SU-DHL-6 (cell line): ENCODE data around the gene CCP110.

Source experiments
- EZH2phosphoT487 ChIP-seq: fragments of 200-600 bp; sonication (generic), shearing (Covaris generic); conservative IDR thresholded peaks from 2 replicates; pipeline ENCODE4 v1.6.1; 2018; ENCODE audit warnings: mild to moderate bottlenecking, antibody characterized with exemption, low read length, moderate library complexity, mixed read lengths
- TF ChIP-seq, protein P1 (sequence below): fragments of 200-600 bp; sonication (generic); IDR thresholded peaks from one replicate; pipeline ENCODE4 v1.5.1; 2017; ENCODE audit warnings: antibody characterized with exemption, mild to moderate bottlenecking, low read length, moderate library complexity; ENCODE audit not compliant: insufficient read depth, poor library complexity, severe bottlenecking

GRCh38 chr16:19512297-19512696 is 11.4 kb upstream of the CCP110 start:
- TF ChIP-seq, protein P1, sequence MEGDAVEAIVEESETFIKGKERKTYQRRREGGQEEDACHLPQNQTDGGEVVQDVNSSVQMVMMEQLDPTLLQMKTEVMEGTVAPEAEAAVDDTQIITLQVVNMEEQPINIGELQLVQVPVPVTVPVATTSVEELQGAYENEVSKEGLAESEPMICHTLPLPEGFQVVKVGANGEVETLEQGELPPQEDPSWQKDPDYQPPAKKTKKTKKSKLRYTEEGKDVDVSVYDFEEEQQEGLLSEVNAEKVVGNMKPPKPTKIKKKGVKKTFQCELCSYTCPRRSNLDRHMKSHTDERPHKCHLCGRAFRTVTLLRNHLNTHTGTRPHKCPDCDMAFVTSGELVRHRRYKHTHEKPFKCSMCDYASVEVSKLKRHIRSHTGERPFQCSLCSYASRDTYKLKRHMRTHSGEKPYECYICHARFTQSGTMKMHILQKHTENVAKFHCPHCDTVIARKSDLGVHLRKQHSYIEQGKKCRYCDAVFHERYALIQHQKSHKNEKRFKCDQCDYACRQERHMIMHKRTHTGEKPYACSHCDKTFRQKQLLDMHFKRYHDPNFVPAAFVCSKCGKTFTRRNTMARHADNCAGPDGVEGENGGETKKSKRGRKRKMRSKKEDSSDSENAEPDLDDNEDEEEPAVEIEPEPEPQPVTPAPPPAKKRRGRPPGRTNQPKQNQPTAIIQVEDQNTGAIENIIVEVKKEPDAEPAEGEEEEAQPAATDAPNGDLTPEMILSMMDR = no peak
- TF ChIP-seq EZH2phosphoT487 = no peak
